HG03139 (cell line): ENCODE results near the gene DAGLA.

ENCODE experiments used
- ATAC-seq: cut with Tn5 transposase; IDR thresholded peaks from one replicate; pipeline ENCODE4 v1.9.1; 2021; ENCODE audit not compliant: unreplicated experiment

Gene DAGLA

GRCh38 chr11:61725781-61726231, 45.6 kb downstream of the DAGLA start:
- no peak for ATAC-seq

- no peak for ATAC-seq
Measured at GRCh38 chr11:61726775-61727174, 46.6 kb downstream of the DAGLA start.

DNA sequence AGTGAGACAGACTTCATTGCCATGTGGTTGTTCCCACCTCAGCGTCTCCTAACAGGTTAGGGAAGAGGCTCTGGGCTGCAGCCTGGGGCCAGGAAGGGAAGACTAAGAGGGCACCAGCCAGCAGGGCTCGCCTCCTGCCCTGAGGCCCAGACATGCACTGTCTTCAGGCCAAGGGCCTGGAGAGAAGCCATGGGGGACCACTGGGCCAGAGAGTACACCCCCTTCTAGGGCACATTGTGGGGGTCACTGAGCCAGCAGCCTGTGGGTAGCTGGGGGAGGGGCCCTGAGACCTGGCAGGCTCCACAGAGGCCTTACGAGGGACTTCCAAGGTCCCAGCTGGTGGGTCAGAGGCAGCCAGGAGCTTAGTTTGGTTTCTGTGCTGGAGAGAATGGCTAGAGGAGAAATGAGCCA, 47.2 kb downstream of the DAGLA start:
- ATAC-seq, result no peak

- no peak for ATAC-seq
Measured at GRCh38 chr11:61728066-61728939, 48.1 kb downstream of the DAGLA start.

- no peak for ATAC-seq
Measured at GRCh38 chr11:61728940-61729219, 48.7 kb downstream of the DAGLA start.

- no peak for ATAC-seq
Measured at GRCh38 chr11:61730240-61730994, 50.2 kb downstream of the DAGLA start.

DNA sequence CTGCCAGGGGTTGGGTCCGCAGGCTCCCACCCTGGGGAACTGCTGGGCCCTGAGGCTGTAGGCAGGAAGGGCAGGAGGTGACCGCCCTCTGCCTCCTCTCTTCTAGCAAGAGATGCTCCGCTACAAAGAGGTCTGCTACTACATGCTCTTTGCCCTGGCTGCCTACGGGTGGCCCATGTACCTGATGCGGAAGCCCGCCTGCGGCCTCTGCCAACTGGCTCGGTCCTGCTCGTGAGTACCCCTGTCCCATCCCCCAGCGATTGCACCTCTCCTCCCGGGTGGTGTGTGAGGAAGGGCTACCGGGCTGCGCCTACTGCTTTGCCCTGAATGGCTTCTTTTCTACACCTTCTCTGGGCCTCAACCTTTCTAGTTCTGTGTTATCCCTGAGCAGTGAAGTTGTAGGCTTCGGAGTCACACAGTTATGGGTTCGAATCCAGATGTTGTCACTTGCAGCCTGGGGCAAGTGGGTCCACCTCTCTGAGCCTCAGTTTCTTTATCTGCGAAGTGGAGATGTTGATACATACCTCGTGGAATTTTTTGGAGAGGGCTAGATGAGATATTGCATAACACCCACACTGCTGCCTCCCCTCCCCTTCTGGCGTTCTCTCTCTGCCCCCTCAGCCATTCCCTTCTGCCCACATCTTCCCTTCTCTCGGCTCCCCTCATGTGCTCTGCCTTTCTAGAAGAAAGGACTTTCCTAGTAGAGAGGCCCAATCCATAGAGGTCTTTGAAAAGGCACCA, 51.2 kb downstream of the DAGLA start:
- ATAC-seq, result no peak

DNA sequence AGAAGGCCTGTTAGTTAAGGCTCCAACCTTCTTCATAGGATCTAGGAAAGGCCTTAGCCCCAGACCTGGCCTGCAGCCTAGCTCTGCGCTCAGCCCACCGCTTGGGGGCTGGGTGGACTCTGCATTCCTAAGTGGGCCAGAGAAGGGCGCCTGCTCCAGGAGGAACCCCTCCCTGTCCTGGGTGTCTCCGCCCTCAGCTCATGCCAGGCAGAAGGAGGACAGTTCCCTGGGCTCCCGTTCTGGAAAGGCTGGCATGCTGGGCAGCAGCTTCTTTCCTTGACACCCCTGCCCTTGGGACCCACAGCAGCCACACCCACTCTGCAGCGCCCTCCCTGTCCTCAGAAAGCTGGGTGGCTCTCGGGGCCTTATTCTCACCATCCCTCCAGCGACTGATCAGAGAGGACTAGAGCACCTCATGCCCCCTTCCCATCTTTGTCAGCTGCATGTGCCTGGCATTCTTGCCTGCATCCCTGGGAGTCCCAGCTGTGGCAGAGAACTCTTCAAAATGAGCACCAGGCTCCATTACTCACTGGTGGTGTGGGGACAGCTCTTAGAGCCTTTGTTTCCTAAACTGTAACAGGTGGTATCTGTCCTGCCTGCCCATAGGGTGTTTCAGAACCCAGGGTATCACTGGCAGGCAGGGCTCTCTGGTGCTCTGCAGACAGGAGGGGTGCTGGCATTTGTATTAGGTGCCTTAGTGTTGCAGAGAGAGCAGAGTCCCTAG, 51.9 kb downstream of the DAGLA start:
- no peak for ATAC-seq

GRCh38 chr11:61732705-61733104, 52.5 kb downstream of the DAGLA start:
- ATAC-seq, result no peak

DNA sequence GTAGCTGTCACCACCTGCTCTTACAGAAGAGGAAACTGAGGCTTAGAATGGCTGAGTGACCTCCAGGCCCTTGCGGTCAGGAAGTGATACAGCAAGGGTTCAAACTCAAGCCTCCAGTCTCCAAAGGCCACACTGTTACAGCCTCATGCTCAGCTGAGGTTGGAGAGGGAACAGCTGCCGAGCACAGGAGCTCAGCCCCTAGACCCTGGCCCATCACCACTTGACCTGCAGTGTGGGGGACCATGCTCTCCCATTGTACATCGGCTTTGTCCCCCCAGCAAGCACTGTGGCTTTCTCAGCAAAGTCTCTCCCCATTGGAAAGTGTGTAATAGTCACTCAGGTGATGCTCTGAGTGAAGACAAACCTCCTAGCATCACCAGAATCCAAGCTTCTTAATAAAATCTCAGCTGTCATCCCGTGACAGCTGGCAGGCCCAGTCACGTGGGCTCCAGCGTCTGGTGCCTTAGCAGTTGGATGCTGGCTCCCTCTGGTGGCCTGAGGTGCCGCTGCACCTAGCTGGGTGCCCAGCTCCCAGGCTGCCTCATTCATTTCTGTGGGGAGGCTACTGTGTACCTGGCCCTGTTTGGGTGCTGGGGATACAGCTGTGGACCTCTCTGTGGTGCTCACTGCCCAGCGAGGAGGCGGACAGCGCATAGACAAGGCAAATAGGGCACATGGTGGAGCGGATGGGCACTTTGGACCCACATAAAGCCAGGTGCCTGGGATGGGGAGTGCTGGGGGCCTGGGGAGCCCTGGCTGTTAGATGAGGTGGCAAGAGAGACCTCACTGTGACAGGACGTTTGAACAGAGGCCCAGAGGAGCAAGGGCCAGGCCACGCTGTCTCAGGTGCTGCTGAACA, 53.2 kb downstream of the DAGLA start:
- ATAC-seq, result no peak

GRCh38 chr11:61734767-61735166, 54.6 kb downstream of the DAGLA start:
- ATAC-seq, result no peak

DNA sequence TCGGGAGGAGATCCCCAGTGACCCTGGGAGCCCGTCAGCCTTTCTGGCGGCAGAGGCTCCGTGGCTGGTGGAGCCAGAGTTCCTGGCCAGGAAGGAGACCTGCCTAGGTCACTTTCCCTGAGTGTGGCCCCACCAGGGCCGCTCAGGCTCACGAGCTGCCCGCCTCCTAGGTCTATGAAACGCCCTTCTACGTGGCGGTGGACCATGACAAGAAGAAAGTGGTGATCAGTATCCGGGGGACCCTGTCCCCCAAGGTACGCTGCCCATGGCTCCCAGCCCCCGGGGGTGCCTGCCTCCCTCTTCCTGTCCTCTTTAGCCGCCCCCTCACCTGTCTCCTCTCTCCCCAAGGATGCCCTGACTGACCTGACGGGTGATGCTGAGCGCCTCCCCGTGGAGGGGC, 55.2 kb downstream of the DAGLA start:
- no peak for ATAC-seq

- no peak for ATAC-seq
Measured at GRCh38 chr11:61736310-61736709, 56.1 kb downstream of the DAGLA start.

- no peak for ATAC-seq
Measured at GRCh38 chr11:61737131-61737530, 56.9 kb downstream of the DAGLA start.

- no peak for ATAC-seq
Measured at GRCh38 chr11:61737636-61738386, 57.6 kb downstream of the DAGLA start.

GRCh38 chr11:61738776-61739175, 58.6 kb downstream of the DAGLA start:
- no peak for ATAC-seq

- no peak for ATAC-seq
Measured at GRCh38 chr11:61739413-61739812, 59.2 kb downstream of the DAGLA start.

GRCh38 chr11:61739966-61740365, 59.8 kb downstream of the DAGLA start:
- no peak for ATAC-seq

- no peak for ATAC-seq
Measured at GRCh38 chr11:61742391-61742790, 62.2 kb downstream of the DAGLA start.
